IMR-90 (cell line): ENCODE measurements around the gene FICD. TPM values are rescaled to one million over a fixed set of nuclear protein-coding genes. Genes with fewer than 3 reads are reported as not detected.

ENCODE experiments used
- ATAC-seq: fragments of 200-7000 bp; cut with Tn5 transposase; 2 replicates; pipeline ENCODE4 v1.9.1; 2020; ENCODE audit warnings: low read depth, mild to moderate bottlenecking, moderate library complexity
- BruUV-seq: library from RNA; stranded (reverse); fragments of 400-500 nt; replicated peaks from 2 replicates; lab custom pipeline; 2021; lab: Mats Ljungman, UMichigan
- CTCF ChIA-PET: fragments of 300-600 bp; formaldehyde crosslinking; extraction: SDS; loops from one replicate; lab custom pipeline; 2021; ENCODE audit warnings: antibody characterized with exemption; lab: Yijun Ruan, JAX
- POLR2A ChIA-PET: fragments of 300-600 bp; sonication (Branson Sonifier 250); formaldehyde crosslinking; loops from one replicate; lab custom pipeline; 2022; ENCODE audit warnings: antibody characterized with exemption; ENCODE audit not compliant: unreplicated experiment; lab: Charles Lee
- DNase-seq: peaks from one replicate; pipeline ENCODE4 v3.0.0; 2013
- H2AFZ ChIP-seq: replicated peaks from 2 replicates; pipeline ENCODE3; 2013; ENCODE audit warnings: low read length, mild to moderate bottlenecking; ENCODE audit not compliant: poor library complexity
- H2AK5ac ChIP-seq: 2 replicates; pipeline ENCODE4 v1.6.1; 2013; ENCODE audit warnings: low read depth, low read length, inconsistent platforms
- H2AK9ac ChIP-seq: replicated peaks from 2 replicates; pipeline ENCODE3; 2013; ENCODE audit warnings: mild to moderate bottlenecking, low read depth, low read length, moderate library complexity; ENCODE audit not compliant: poor library complexity
- H2BK120ac ChIP-seq: 2 replicates; pipeline ENCODE4 v1.6.1; 2013; ENCODE audit warnings: low read depth, low read length, inconsistent platforms
- H2BK15ac ChIP-seq: 3 replicates; pipeline ENCODE4 v1.6.1; 2013; ENCODE audit warnings: low read depth, low read length, inconsistent platforms
- H2BK20ac ChIP-seq: 2 replicates; pipeline ENCODE4 v1.6.1; 2013; ENCODE audit warnings: low read depth, mild to moderate bottlenecking, inconsistent platforms, low read length, moderate library complexity
- H2BK5ac ChIP-seq: 2 replicates; pipeline ENCODE4 v1.6.1; 2013; ENCODE audit warnings: mild to moderate bottlenecking, low read depth, low read length, inconsistent platforms; ENCODE audit not compliant: poor library complexity, severe bottlenecking
- H3K14ac ChIP-seq: replicated peaks from 2 replicates; pipeline ENCODE4 v1.6.1; 2013; ENCODE audit warnings: low read depth, low read length, inconsistent platforms
- H3K18ac ChIP-seq: 2 replicates; pipeline ENCODE4 v1.6.1; 2013; ENCODE audit warnings: low read depth, low read length, control low read depth
- H3K23ac ChIP-seq: 2 replicates; pipeline ENCODE4 v1.6.1; 2013; ENCODE audit warnings: low read depth, low read length, inconsistent platforms
- H3K27ac ChIP-seq: 2 replicates; pipeline ENCODE4 v1.5.1; 2013; ENCODE audit warnings: mild to moderate bottlenecking, control low read depth, low read length; ENCODE audit not compliant: insufficient read depth
- H3K27me3 ChIP-seq: 2 replicates; pipeline ENCODE4 v1.6.1; 2013; ENCODE audit warnings: low read length; ENCODE audit not compliant: control insufficient read depth, insufficient read depth
- H3K36me3 ChIP-seq: 2 replicates; pipeline ENCODE4 v1.6.1; 2013; ENCODE audit warnings: low read length, mixed read lengths; ENCODE audit not compliant: control insufficient read depth, insufficient read depth
- H3K4ac ChIP-seq: 2 replicates; pipeline ENCODE4 v1.6.1; 2013; ENCODE audit warnings: low read depth, low read length, inconsistent platforms
- H3K4me1 ChIP-seq: 2 replicates; pipeline ENCODE4 v1.6.1; 2013; ENCODE audit warnings: low read length, mixed read lengths; ENCODE audit not compliant: control insufficient read depth, insufficient read depth
- H3K4me2 ChIP-seq: 2 replicates; pipeline ENCODE4 v1.6.1; 2013; ENCODE audit warnings: low read depth, mild to moderate bottlenecking, control low read depth, low read length, moderate library complexity
- H3K4me3 ChIP-seq: 2 replicates; pipeline ENCODE4 v1.5.1; 2013; ENCODE audit warnings: low read depth, mild to moderate bottlenecking, control low read depth, low read length, moderate library complexity; ENCODE audit not compliant: insufficient read depth
- H3K56ac ChIP-seq: 2 replicates; pipeline ENCODE4 v1.6.1; 2013; ENCODE audit warnings: low read length, inconsistent platforms; ENCODE audit not compliant: insufficient read depth; ENCODE audit errors: extremely low read depth
- H3K79me1 ChIP-seq, 2 experiments: 2 replicates each; pipeline ENCODE4 v1.6.1; 2013; ENCODE audit warnings: low read length in 2 of 2, inconsistent platforms in 1 of 2, low read depth in 1 of 2
- H3K9ac ChIP-seq: 2 replicates; pipeline ENCODE4 v1.6.1; 2013; ENCODE audit warnings: low read depth, low read length, control low read depth
- H3K9me1 ChIP-seq: 2 replicates; pipeline ENCODE4 v1.6.1; 2013; ENCODE audit warnings: low read length, inconsistent platforms; ENCODE audit not compliant: insufficient read depth
- H3K9me3 ChIP-seq: 2 replicates; pipeline ENCODE4 v1.6.1; 2013; ENCODE audit warnings: low read length; ENCODE audit not compliant: control insufficient read depth, insufficient read depth
- H4K20me1 ChIP-seq: 2 replicates; pipeline ENCODE4 v1.6.1; 2013; ENCODE audit warnings: low read length, inconsistent platforms; ENCODE audit not compliant: insufficient read depth
- H4K5ac ChIP-seq: 2 replicates; pipeline ENCODE4 v1.6.1; 2013; ENCODE audit warnings: mild to moderate bottlenecking, low read depth, low read length, control low read depth
- H4K8ac ChIP-seq, 2 experiments: 2 replicates each; pipeline ENCODE4 v1.6.1; 2013; ENCODE audit warnings: low read depth in 2 of 2, low read length in 2 of 2, control low read depth in 1 of 2, inconsistent platforms in 1 of 2
- H4K91ac ChIP-seq: 2 replicates; pipeline ENCODE4 v1.6.1; 2013; ENCODE audit warnings: low read depth, low read length, inconsistent platforms; ENCODE audit not compliant: insufficient read depth
- BHLHE40 ChIP-seq: fragments of 150-350 bp; IDR thresholded peaks from 2 replicates; pipeline ENCODE4 v1.6.1; 2016; ENCODE audit warnings: mild to moderate bottlenecking, low read depth, low read length
- RAD21 ChIP-seq: IDR thresholded peaks from 2 replicates; pipeline ENCODE4 v1.6.1; 2012; ENCODE audit warnings: low read length, improper control_type of control experiment
- WGBS, 2 experiments: methylation state at CpG; one replicate each; pipeline versions ENCODE4 v1.1.5 to v1.1.7; 2013; ENCODE audit warnings: missing lambda C conversion rate in 2 of 2; ENCODE audit not compliant: insufficient read length in 1 of 2; ENCODE audit errors: extremely low coverage in 2 of 2; 5-methylcytosine and 5-hydroxymethylcytosine counted together
- dilution Hi-C: fragments of 300-500 bp; cut with HindIII; formaldehyde crosslinking; loops from one replicate; pipeline ENCODE4 v1.14.3; 2018; ENCODE audit warnings: low sequenced_read_pairs; ENCODE audit not compliant: unreplicated experiment
- in situ Hi-C: fragments of 300-500 bp; cut with MboI; formaldehyde crosslinking; loops from 3 replicates; pipeline ENCODE4 v1.14.3; 2019; ENCODE audit warnings: low sequenced_read_pairs, inconsistent platforms, mixed read lengths
- intact Hi-C: fragments of 100-400 bp; cut with micrococcal nuclease; formaldehyde crosslinking; loops from 2 replicates; pipeline ENCODE4 v1.10.0; 2022
- polyA plus RNA-seq, 3 experiments: library from polyadenylated mRNA; depleted of rRNA; stranded (reverse); fragments of >200 nt; gene quantifications; 2 replicates each; pipeline ENCODE4 v1.2.3, GENCODE V29; 2012; ENCODE audit warnings: low replicate concordance in 1 of 3
- total RNA-seq: library from RNA; depleted of rRNA; stranded (reverse); fragments of >200 nt; gene quantifications from 2 replicates; pipeline ENCODE4 v1.2.3, GENCODE V29; 2012

FICD gene
- total and polyA plus RNA-seq, 2 of the 4 experiments (the other 2 are of a cell fraction), result 4.0 to 11.3 TPM

DNA sequence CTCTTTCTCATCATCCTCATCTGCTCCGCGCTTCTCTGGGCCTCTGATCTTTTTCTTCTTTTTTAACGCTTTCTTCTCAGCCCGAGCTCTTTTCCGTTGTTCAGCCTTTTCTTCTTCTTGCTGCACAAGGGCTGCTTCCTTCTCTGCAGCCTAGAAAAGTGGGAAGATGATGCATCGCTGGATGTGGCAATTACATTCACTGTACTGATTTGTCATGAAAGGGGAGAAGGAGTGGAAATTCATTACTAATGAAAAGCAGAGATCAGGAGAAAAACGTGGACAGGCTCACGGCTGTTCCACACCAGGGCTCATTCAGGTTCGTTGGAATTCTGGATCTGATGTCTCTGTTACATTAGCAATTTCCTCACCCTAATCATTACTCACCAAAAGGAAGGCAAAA lies 15.1 kb downstream of the FICD start:
- Histone ChIP-seq H4K8ac (no peak overlapping the region), H3K27me3 (no peaks in the 10 kb centered on the region), H3K36me3 (peaks cover 52% of the 10 kb centered on the region), H3K9ac (no peak overlapping the region), H3K14ac (no peak overlapping the region), H2AFZ (no peak overlapping the region), H3K9me3 (no peaks in the 10 kb centered on the region), H2BK20ac (no peak overlapping the region), H3K4me2 (no peak overlapping the region), H2AK9ac (no peak overlapping the region), H3K4ac (no peak overlapping the region), H3K4me1 (peaks cover 3% of the 10 kb centered on the region; the same call in 1 of the 2 replicates), H2BK5ac (no peak overlapping the region), H2BK15ac (no peak overlapping the region), H3K23ac (no peak overlapping the region), H3K18ac (no peak overlapping the region), H4K20me1 (peaks cover 14% of the 10 kb centered on the region), H4K91ac (no peak overlapping the region), H3K4me3 (no peak overlapping the region), H3K56ac (no peak overlapping the region), H3K27ac (no peak overlapping the region), H4K5ac (no peak overlapping the region), H3K9me1 (peaks cover 7% of the 10 kb centered on the region; the same call in 1 of the 2 replicates), H2BK120ac (no peak overlapping the region), H2AK5ac (no peak overlapping the region), H3K79me1 (peaks cover 13 to 29% of the 10 kb centered on the region in 2 experiments)
- dilution Hi-C loops (no loop called here), intact Hi-C loops (no loop called here), in situ Hi-C loops (no loop called here)
- ATAC-seq, result no peak
- no peak for DNase-seq
- WGBS, 2 experiments, result no CpG with 5 or more reads among the region's 9 CpGs
- CTCF ChIA-PET, result interaction anchor here (0.6 to 1.0 kb wide), 2 partner anchors 21 to 22 kb away, joined by 3 to 4 read pairs; no protein-coding TSS in a partner anchor
- BruUV-seq, result no TSS peak
- no peak for TF ChIP-seq BHLHE40
- no peak for TF ChIP-seq RAD21
- POLR2A ChIA-PET, result no interaction called here
